ENCODE results near the gene BRAP. TPM values are rescaled to one million over a fixed set of nuclear protein-coding genes. Genes with fewer than 3 reads are reported as not detected.
"Not testable (repeated sequence)": the region's sequence is repeated elsewhere in the genome, so short reads cannot be mapped to it uniquely, and the experiment has no call there.

BRAP gene
- total RNA-seq, 2 experiments from 2014 or later, result 22.4 to 25.8 TPM

GRCh38 chr12:111655356-111655755 lies 30.4 kb downstream of the BRAP start:
- Histone ChIP-seq H3K27ac (ENCODE audit: low read depth in 1 of 2, low read length in 2 of 2) (no peak overlapping the region), H3K9me3 (ENCODE audit: control insufficient read depth in 1 of 2, insufficient read depth in 1 of 2, low read length in 2 of 2) (no peaks in the 10 kb centered on the region), H3K4me1 (ENCODE audit: insufficient read depth, low read length) (no peaks in the 10 kb centered on the region), H3K36me3 (ENCODE audit: insufficient read depth, low read length) (peaks cover 88% of the 10 kb centered on the region), H3K4me3 (ENCODE audit: low read length) (no peak overlapping the region), H3K27me3 (ENCODE audit: control insufficient read depth in 1 of 2, insufficient read depth in 2 of 2, low read length in 2 of 2) (no peaks in the 10 kb centered on the region)
- no peaks in the 10 kb centered on the region for H3K9me3 Mint-ChIP-seq
- POLR2A ChIA-PET, result no interaction called here
- no peak for TF ChIP-seq CTCF (IDR thresholded peaks at IDR 0.05)
- intact Hi-C loops (cut with DNase I, micrococcal nuclease), result no loop called here
- no peak overlapping the region for H3K27ac Mint-ChIP-seq
- H3K4me1 Mint-ChIP-seq (ENCODE audit: low read depth), result no peaks in the 10 kb centered on the region
- no peak overlapping the region for H3K4me3 Mint-ChIP-seq
- no peaks in the 10 kb centered on the region for H3K27me3 Mint-ChIP-seq
- peaks cover 83% of the 10 kb centered on the region for H3K36me3 Mint-ChIP-seq (ENCODE audit: low read depth)
- CTCF ChIA-PET, result no interaction called here
- DNase-seq (no peak), ATAC-seq (ENCODE audit: poor library complexity) (no peak)

GRCh38 chr12:111653596-111653995 lies 32.2 kb downstream of the BRAP start:
- no peak for TF ChIP-seq CTCF (IDR thresholded peaks at IDR 0.05)
- Mint-ChIP-seq H3K9me3 (no peaks in the 10 kb centered on the region), H3K4me1 (ENCODE audit: low read depth) (no peaks in the 10 kb centered on the region), H3K27ac (no peak overlapping the region), H3K36me3 (ENCODE audit: low read depth) (peaks cover 76% of the 10 kb centered on the region), H3K4me3 (no peak overlapping the region), H3K27me3 (no peaks in the 10 kb centered on the region)
- H3K4me3 ChIP-seq (ENCODE audit: low read length), result no peak overlapping the region
- no peak for DNase-seq
- ChIA-PET POLR2A (no interaction called here), CTCF (interaction anchor here (1.1 kb wide), 1 partner anchor 15 kb away, joined by 3 read pairs; no protein-coding TSS in a partner anchor)
- ATAC-seq (ENCODE audit: poor library complexity), result no peak
- H3K27me3 ChIP-seq (ENCODE audit: control insufficient read depth in 1 of 2, insufficient read depth in 2 of 2, low read length in 2 of 2), result no peaks in the 10 kb centered on the region
- no peaks in the 10 kb centered on the region for H3K4me1 ChIP-seq (ENCODE audit: insufficient read depth, low read length)
- H3K27ac ChIP-seq (ENCODE audit: low read depth in 1 of 2, low read length in 2 of 2), result no peak overlapping the region
- H3K9me3 ChIP-seq (ENCODE audit: control insufficient read depth in 1 of 2, insufficient read depth in 1 of 2, low read length in 2 of 2), result no peaks in the 10 kb centered on the region
- peaks cover 84% of the 10 kb centered on the region for H3K36me3 ChIP-seq (ENCODE audit: insufficient read depth, low read length)
- intact Hi-C loops (cut with DNase I, micrococcal nuclease), result no loop called here

- H3K4me1 ChIP-seq (ENCODE audit: insufficient read depth, low read length); DNase-seq; ATAC-seq (ENCODE audit: poor library complexity); H3K9me3 Mint-ChIP-seq; intact Hi-C loops (cut with DNase I, micrococcal nuclease); H3K4me1 Mint-ChIP-seq (ENCODE audit: low read depth); H3K27me3 Mint-ChIP-seq; H3K27ac Mint-ChIP-seq; H3K27me3 ChIP-seq (ENCODE audit: control insufficient read depth in 1 of 2, insufficient read depth in 2 of 2, low read length in 2 of 2); CTCF ChIA-PET; POLR2A ChIA-PET; H3K4me3 Mint-ChIP-seq; H3K4me3 ChIP-seq (ENCODE audit: low read length); H3K9me3 ChIP-seq (ENCODE audit: control insufficient read depth in 1 of 2, insufficient read depth in 1 of 2, low read length in 2 of 2); H3K27ac ChIP-seq (ENCODE audit: low read depth in 1 of 2, low read length in 2 of 2): not testable (repeated sequence)
- peaks cover 75% of the 10 kb centered on the region for H3K36me3 ChIP-seq (ENCODE audit: insufficient read depth, low read length)
- peaks cover 70% of the 10 kb centered on the region for H3K36me3 Mint-ChIP-seq (ENCODE audit: low read depth)
These were observed 33.2 kb downstream of the BRAP start for GRCh38 chr12:111652530-111652929.

- H3K4me3 ChIP-seq (ENCODE audit: low read length), result no peak overlapping the region
- ChIA-PET CTCF (no interaction called here), POLR2A (no interaction called here)
- Mint-ChIP-seq H3K27me3 (no peaks in the 10 kb centered on the region), H3K36me3 (ENCODE audit: low read depth) (peaks cover 76% of the 10 kb centered on the region), H3K9me3 (no peaks in the 10 kb centered on the region), H3K4me1 (ENCODE audit: low read depth) (no peaks in the 10 kb centered on the region), H3K4me3 (no peak overlapping the region), H3K27ac (no peak overlapping the region)
- H3K27me3 ChIP-seq (ENCODE audit: control insufficient read depth in 1 of 2, insufficient read depth in 2 of 2, low read length in 2 of 2), result no peaks in the 10 kb centered on the region
- H3K4me1 ChIP-seq (ENCODE audit: insufficient read depth, low read length), result no peaks in the 10 kb centered on the region
- no peak for TF ChIP-seq CTCF (IDR thresholded peaks at IDR 0.05)
- DNase-seq, result no peak
- ATAC-seq (ENCODE audit: poor library complexity), result no peak
- H3K27ac ChIP-seq (ENCODE audit: low read depth in 1 of 2, low read length in 2 of 2), result no peak overlapping the region
- peaks cover 76% of the 10 kb centered on the region for H3K36me3 ChIP-seq (ENCODE audit: insufficient read depth, low read length)
- no peaks in the 10 kb centered on the region for H3K9me3 ChIP-seq (ENCODE audit: control insufficient read depth in 1 of 2, insufficient read depth in 1 of 2, low read length in 2 of 2)
- intact Hi-C loops (cut with DNase I, micrococcal nuclease), result no loop called here
These were observed 34.8 kb downstream of the BRAP start for GRCh38 chr12:111650912-111651311.
